ENCODE measurements around the gene TBC1D22B.

DNA sequence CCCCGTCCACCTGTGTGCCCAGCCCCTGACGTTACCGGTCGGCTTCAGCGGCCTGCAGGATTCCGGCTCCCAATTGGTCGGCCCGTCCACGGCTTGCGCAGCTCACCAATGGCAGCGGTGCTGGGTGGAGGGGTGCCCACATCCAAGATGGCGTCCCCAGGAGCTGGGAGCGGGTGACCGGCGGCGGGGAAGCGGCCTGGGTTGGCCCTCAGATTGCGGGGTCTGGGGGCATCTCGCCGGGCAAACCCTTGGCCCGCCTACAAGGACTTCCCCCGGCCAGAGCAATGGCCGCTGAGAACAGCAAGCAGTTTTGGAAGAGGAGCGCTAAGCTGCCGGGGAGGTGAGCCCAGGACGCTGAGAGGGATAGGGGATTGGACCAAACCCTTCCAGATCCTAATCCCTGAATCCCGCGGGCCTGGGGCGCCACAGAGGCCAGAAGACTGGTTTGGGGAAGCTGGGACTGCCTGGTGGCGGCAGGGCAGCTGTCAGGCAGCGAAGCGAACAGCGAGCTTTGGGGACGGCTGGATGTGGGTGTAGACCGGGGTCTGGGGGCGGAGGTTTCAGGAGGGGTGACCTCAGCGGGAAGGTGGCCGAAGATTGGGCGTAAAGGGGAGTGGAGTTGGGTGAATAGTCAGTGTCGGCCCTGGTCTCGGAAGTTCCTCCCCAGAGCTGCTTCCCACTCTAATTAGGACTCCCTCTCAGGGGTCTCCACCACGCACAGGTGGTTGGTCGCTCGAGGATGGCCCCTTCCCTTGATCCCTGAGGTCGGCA, at the start of gene TBC1D22B, which contains the start of gene TMEM217:
- TF ChIP-seq, protein P1, sequence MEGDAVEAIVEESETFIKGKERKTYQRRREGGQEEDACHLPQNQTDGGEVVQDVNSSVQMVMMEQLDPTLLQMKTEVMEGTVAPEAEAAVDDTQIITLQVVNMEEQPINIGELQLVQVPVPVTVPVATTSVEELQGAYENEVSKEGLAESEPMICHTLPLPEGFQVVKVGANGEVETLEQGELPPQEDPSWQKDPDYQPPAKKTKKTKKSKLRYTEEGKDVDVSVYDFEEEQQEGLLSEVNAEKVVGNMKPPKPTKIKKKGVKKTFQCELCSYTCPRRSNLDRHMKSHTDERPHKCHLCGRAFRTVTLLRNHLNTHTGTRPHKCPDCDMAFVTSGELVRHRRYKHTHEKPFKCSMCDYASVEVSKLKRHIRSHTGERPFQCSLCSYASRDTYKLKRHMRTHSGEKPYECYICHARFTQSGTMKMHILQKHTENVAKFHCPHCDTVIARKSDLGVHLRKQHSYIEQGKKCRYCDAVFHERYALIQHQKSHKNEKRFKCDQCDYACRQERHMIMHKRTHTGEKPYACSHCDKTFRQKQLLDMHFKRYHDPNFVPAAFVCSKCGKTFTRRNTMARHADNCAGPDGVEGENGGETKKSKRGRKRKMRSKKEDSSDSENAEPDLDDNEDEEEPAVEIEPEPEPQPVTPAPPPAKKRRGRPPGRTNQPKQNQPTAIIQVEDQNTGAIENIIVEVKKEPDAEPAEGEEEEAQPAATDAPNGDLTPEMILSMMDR (IDR thresholded peaks at IDR 0.05), result no peak
- TF ChIP-seq EP300 (IDR thresholded peaks at IDR 0.05) (no peak), POLR2AphosphoS5 (IDR thresholded peaks at IDR 0.05) (peak in 1 of 3 donors; percentile 29)
